Nucleus accumbens (tissue), 56 donors: ENCODE measurements around the gene DYNLT2.
"Not testable (repeated sequence)": the region's sequence is repeated elsewhere in the genome, so short reads cannot be mapped to it uniquely, and the experiment has no call there.

Experiments used
- DNase-seq, 56 donors: peaks; one replicate each; lab custom pipeline; 2025; lab: John Stamatoyannopoulos, UW

Gene DYNLT2

GRCh38 chr6:169783971-169784820 is 32.8 kb upstream of the DYNLT2 start:
- DNase-seq: no peak

- no peak for DNase-seq
Observed at GRCh38 chr6:169783401-169783800, 32.0 kb upstream of the DYNLT2 start.

- no peak for DNase-seq
Observed at GRCh38 chr6:169782966-169783365, 31.6 kb upstream of the DYNLT2 start.

- DNase-seq: no peak
Observed at GRCh38 chr6:169780571-169781091, 29.3 kb upstream of the DYNLT2 start.

- DNase-seq: no peak
Observed at GRCh38 chr6:169779896-169780295, 28.5 kb upstream of the DYNLT2 start.

GRCh38 chr6:169779092-169779815 is 27.9 kb upstream of the DYNLT2 start:
- no peak for DNase-seq

- DNase-seq: no peak
Observed at GRCh38 chr6:169778646-169779045, 27.3 kb upstream of the DYNLT2 start.

- no peak for DNase-seq
Observed at GRCh38 chr6:169777896-169778295, 26.5 kb upstream of the DYNLT2 start.

- no peak for DNase-seq
Observed at GRCh38 chr6:169776379-169776778, 25.0 kb upstream of the DYNLT2 start.

- no peak for DNase-seq
Observed at GRCh38 chr6:169775321-169775720, 23.9 kb upstream of the DYNLT2 start.

GRCh38 chr6:169774347-169774746 is 23.0 kb upstream of the DYNLT2 start:
- DNase-seq: no peak

GRCh38 chr6:169766921-169767736 is 15.8 kb upstream of the DYNLT2 start:
- DNase-seq: no peak

GRCh38 chr6:169766232-169766631 is 14.9 kb upstream of the DYNLT2 start:
- no peak for DNase-seq

- DNase-seq: not testable (repeated sequence)
Observed at GRCh38 chr6:169765789-169766188, 14.4 kb upstream of the DYNLT2 start.

GRCh38 chr6:169763881-169764280 is 12.5 kb upstream of the DYNLT2 start:
- DNase-seq: no peak

GRCh38 chr6:169763308-169763707 is 11.9 kb upstream of the DYNLT2 start:
- DNase-seq: no peak

- DNase-seq: no peak
Observed at GRCh38 chr6:169755162-169755561, 3.8 kb upstream of the DYNLT2 start.

GRCh38 chr6:169752074-169752623 is 777 bp upstream of the DYNLT2 start:
- peak in 1 of 56 donors; percentile 66 for DNase-seq

- no peak for DNase-seq
Observed at GRCh38 chr6:169746556-169746955, 4.8 kb downstream of the DYNLT2 start.

- DNase-seq: no peak
Observed at GRCh38 chr6:169745405-169745804, 6.0 kb downstream of the DYNLT2 start.
